DOHH2 (cell line): ENCODE measurements around the gene TMEM39A.

Experiments used
- EZH2phosphoT487 ChIP-seq: fragments of 200-600 bp; sonication (generic); IDR thresholded peaks from 2 replicates; pipeline ENCODE4 v1.6.1; 2017; ENCODE audit warnings: borderline replicate concordance, mild to moderate bottlenecking, antibody characterized with exemption, low read length, moderate library complexity, mixed read lengths
- TF ChIP-seq, protein P1 (sequence below): fragments of 200-600 bp; sonication (generic); IDR thresholded peaks from one replicate; pipeline ENCODE4 v1.5.1; 2014; ENCODE audit warnings: antibody characterized with exemption, mild to moderate bottlenecking, low read depth, low read length; ENCODE audit not compliant: poor library complexity, severe bottlenecking

DNA sequence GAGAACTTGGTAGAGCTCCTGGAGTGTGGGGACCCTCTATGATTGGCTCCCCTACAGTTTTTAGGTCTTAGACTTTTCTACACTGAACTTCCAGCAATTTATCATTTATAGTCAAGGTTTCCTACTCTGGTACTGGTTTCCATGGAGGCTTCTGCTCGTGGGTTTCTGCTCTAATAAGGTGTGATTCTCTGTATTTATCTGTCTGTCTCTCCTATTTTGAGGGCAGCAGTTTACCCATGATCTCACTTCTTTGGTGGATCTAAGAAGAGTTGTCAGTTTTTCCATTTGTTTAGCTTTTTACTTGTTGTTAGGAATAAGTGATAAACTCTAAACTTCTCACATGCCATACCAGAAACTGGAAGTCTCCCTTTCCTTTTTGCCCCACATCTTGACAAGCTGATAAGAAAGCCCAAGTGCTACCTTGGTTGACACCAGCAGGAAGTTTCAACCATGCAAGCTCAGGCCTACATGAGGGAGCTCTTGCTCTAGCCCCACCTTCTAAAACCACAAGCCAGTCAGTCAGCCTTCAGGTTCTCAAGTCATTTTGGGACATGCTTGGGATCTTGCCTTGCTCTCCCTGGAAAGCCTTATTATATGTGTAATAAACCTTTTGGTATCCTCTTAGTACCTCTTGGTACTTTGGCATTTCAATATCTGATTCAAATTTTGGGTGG lies 44.9 kb upstream of the TMEM39A start:
- TF ChIP-seq, protein P1, sequence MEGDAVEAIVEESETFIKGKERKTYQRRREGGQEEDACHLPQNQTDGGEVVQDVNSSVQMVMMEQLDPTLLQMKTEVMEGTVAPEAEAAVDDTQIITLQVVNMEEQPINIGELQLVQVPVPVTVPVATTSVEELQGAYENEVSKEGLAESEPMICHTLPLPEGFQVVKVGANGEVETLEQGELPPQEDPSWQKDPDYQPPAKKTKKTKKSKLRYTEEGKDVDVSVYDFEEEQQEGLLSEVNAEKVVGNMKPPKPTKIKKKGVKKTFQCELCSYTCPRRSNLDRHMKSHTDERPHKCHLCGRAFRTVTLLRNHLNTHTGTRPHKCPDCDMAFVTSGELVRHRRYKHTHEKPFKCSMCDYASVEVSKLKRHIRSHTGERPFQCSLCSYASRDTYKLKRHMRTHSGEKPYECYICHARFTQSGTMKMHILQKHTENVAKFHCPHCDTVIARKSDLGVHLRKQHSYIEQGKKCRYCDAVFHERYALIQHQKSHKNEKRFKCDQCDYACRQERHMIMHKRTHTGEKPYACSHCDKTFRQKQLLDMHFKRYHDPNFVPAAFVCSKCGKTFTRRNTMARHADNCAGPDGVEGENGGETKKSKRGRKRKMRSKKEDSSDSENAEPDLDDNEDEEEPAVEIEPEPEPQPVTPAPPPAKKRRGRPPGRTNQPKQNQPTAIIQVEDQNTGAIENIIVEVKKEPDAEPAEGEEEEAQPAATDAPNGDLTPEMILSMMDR, result no peak
- no peak for TF ChIP-seq EZH2phosphoT487
